ENCODE measurements around the gene METTL16. TPM values are rescaled to one million over a fixed set of nuclear protein-coding genes. Genes with fewer than 3 reads are reported as not detected.

Gene METTL16
- total and polyA plus RNA-seq, 2 of the 4 experiments (the other 2 are of a cell fraction), result 11.8 to 15.4 TPM

GRCh38 chr17:2457913-2458312 is 53.8 kb downstream of the METTL16 start:
- Histone ChIP-seq H2AK9ac (replicated peaks; ENCODE audit: low read depth, low read length, poor library complexity) (no peak overlapping the region), H3K9ac (ENCODE audit: low read depth, low read length) (no peak overlapping the region), H3K56ac (ENCODE audit: extremely low read depth, insufficient read depth, low read length) (no peak overlapping the region), H3K14ac (replicated peaks; ENCODE audit: low read depth, low read length) (no peak overlapping the region), H2AK5ac (ENCODE audit: low read depth, low read length) (peak overlapping the region; percentile 43), H3K4me2 (ENCODE audit: low read depth, low read length) (no peak overlapping the region), H4K91ac (ENCODE audit: insufficient read depth, low read depth, low read length) (no peak overlapping the region), H3K4me3 (ENCODE audit: insufficient read depth, low read depth, low read length) (no peak overlapping the region), H2BK15ac (ENCODE audit: low read depth, low read length) (no peak overlapping the region), H3K79me1 (ENCODE audit: low read depth in 1 of 2, low read length in 2 of 2) (peaks cover 3 to 31% of the 10 kb centered on the region in 2 experiments; a peak in 2 of 4 replicates), H2BK120ac (ENCODE audit: low read depth, low read length) (no peak overlapping the region), H3K9me3 (ENCODE audit: control insufficient read depth, insufficient read depth, low read length) (no peaks in the 10 kb centered on the region), H4K5ac (ENCODE audit: low read depth, low read length) (no peak overlapping the region; the same call in 1 of the 2 replicates), H3K4me1 (ENCODE audit: control insufficient read depth, insufficient read depth, low read length) (peaks cover 8% of the 10 kb centered on the region), H2BK5ac (ENCODE audit: low read depth, low read length, poor library complexity, severe bottlenecking) (no peak overlapping the region), H3K9me1 (ENCODE audit: insufficient read depth, low read length) (peaks cover 19% of the 10 kb centered on the region), H3K27ac (ENCODE audit: insufficient read depth, low read length) (no peak overlapping the region), H3K4ac (ENCODE audit: low read depth, low read length) (no peak overlapping the region), H3K18ac (ENCODE audit: low read depth, low read length) (no peak overlapping the region), H4K20me1 (ENCODE audit: insufficient read depth, low read length) (peaks cover 20% of the 10 kb centered on the region), H3K36me3 (ENCODE audit: control insufficient read depth, insufficient read depth, low read length) (peaks cover 7% of the 10 kb centered on the region), H4K8ac (ENCODE audit: low read depth in 2 of 2, low read length in 2 of 2) (no peak overlapping the region), H3K23ac (ENCODE audit: low read depth, low read length) (no peak overlapping the region), H3K27me3 (ENCODE audit: control insufficient read depth, insufficient read depth, low read length) (no peaks in the 10 kb centered on the region), H2BK20ac (ENCODE audit: low read depth, low read length) (no peak overlapping the region; the same call in 1 of the 2 replicates), H2AFZ (replicated peaks; ENCODE audit: low read length, poor library complexity) (no peak overlapping the region)
- DNase-seq, result no peak
- TF ChIP-seq RCOR1 (IDR thresholded peaks at IDR 0.05; ENCODE audit: insufficient replicate concordance, low read length) (no peak), MAZ (IDR thresholded peaks at IDR 0.05; ENCODE audit: borderline replicate concordance, low read depth, low read length) (no peak), FOS (IDR thresholded peaks at IDR 0.05; ENCODE audit: low read depth, low read length) (no peak), RAD21 (IDR thresholded peaks at IDR 0.05; ENCODE audit: low read length) (no peak), CTCF (conservative IDR thresholded peaks at IDR 0.05; ENCODE audit: low read depth, low read length) (no peak), ELK1 (IDR thresholded peaks at IDR 0.05; ENCODE audit: borderline replicate concordance, low read depth, low read length) (no peak), CEBPB (IDR thresholded peaks at IDR 0.05; ENCODE audit: low read depth, low read length) (no peak), NFE2L2 (IDR thresholded peaks at IDR 0.05; ENCODE audit: low read depth, low read length) (no peak), MAFK (IDR thresholded peaks at IDR 0.05; ENCODE audit: low read depth, low read length) (no peak), CHD1 (IDR thresholded peaks at IDR 0.05; ENCODE audit: low read depth, low read length) (no peak), SMC3 (IDR thresholded peaks at IDR 0.05; ENCODE audit: low read depth, low read length) (no peak), BHLHE40 (IDR thresholded peaks at IDR 0.05; ENCODE audit: low read depth, low read length) (no peak), USF2 (IDR thresholded peaks at IDR 0.05; ENCODE audit: low read depth, low read length) (no peak), POLR2A (IDR thresholded peaks at IDR 0.05; ENCODE audit: low read depth, low read length) (no peak), MXI1 (IDR thresholded peaks at IDR 0.05; ENCODE audit: borderline replicate concordance, low read depth, low read length) (no peak), RFX5 (IDR thresholded peaks at IDR 0.05; ENCODE audit: low read depth, low read length) (no peak)
- ChIA-PET CTCF (interaction anchor here (0.6 to 1.0 kb wide), 2 partner anchors 24 to 67 kb away, joined by 4 read pairs; no protein-coding TSS in a partner anchor), POLR2A (ENCODE audit: unreplicated experiment) (no interaction called here)
- no CpG with 5 or more reads among the region's 4 CpGs for WGBS, 2 experiments (ENCODE audit: extremely low coverage in 2 of 2, insufficient read length in 1 of 2)
- in situ Hi-C loops (cut with MboI; ENCODE audit: low sequenced_read_pairs) (no loop called here), dilution Hi-C loops (cut with HindIII; ENCODE audit: low sequenced_read_pairs, unreplicated experiment) (no loop called here), intact Hi-C loops (cut with micrococcal nuclease) (loop anchor here (2.0 to 10.0 kb wide), 3 partner anchors 39 to 137 kb away; partner anchors contain the start of gene PAFAH1B1)
- no TSS peak for BruUV-seq (replicated peaks)
- no peak for ATAC-seq (ENCODE audit: low read depth)
